HG03432 (cell line): ENCODE data around the gene STRA6.

ENCODE experiments used
- ATAC-seq: cut with Tn5 transposase; IDR thresholded peaks from one replicate; pipeline ENCODE4 v1.9.1; 2021; ENCODE audit warnings: mild to moderate bottlenecking, moderate library complexity; ENCODE audit not compliant: unreplicated experiment

The STRA6 gene

DNA sequence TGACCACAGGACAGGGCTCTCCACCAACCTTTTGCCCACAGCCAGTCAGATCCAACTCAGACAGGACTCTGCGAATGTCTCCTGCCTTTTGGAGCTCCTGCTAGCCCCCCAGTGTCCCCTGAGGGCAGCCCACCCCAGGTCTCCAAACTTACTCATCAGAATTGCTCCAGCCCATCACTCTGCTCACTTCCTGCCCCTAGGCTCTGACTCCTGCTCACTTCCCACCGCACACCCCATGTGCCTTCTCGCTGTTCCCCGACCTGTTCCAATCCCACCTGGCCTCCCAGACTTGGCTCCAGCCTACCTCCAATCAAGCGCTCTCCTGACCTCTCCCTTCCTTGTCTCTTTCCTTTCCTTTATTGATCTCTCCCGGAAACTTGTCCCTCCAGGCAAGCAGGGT is 5.9 kb upstream of the STRA6 start:
- no peak for ATAC-seq

DNA sequence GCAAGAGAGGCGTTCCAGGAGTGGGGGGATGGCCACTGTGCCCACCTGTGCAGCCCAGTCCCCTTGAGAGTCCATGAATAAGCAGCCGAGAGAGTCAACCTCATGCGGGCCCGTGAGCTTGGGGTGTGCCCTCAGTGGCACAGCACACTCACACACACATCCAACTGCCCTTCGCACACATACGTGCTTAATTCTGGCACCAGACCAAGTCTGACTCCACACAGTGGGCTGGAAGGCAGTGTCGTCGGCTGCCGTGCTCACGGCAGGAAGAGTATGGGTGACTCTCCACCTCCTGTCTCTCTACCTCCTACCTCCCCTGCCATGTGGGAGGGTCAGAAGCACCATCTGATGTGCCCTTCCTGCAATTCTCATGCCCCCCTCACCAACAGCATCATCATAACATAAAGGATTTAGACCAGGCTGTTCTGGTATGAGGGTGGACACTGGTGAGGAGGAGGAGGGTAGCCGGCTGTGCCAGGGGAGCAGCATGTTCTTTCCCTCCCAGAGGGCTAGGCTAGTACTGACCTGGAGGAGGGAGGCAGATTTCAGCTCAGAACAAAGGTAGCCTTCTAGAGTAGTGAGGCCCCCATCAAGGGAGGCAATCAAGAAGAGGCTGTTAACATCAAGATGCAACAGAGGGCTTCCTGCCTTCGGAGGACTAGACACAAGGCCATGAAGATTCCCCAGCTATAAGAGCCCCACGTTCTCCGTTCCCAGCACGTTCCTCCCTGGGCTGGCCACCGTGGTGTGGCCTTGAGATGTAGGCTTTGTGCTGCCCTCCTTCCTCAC is 5.3 kb upstream of the STRA6 start:
- ATAC-seq: no peak

DNA sequence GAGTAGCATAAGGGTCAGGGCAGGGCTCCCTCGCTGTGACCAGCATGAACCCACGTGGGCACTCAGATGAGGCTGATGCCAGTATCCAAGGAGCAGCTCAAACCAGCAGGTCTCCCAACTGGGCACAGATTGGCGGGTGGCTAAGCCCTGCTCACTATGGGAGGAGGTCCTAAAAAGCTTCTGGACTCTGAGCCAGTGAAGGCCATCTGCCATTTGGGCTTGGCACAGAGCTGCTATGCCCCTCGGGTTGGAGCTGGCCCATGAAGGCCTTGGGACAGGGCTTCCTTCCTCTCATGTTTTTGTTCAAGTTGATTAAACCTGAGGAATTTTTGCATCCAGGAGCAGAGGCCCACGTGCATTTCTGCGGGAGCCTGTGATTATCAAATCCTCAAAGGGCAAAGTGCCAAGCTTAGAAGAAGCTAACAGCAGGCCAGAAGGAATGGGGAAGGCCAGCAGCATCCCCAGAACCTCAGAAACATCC is 4.3 kb upstream of the STRA6 start:
- ATAC-seq: no peak

DNA sequence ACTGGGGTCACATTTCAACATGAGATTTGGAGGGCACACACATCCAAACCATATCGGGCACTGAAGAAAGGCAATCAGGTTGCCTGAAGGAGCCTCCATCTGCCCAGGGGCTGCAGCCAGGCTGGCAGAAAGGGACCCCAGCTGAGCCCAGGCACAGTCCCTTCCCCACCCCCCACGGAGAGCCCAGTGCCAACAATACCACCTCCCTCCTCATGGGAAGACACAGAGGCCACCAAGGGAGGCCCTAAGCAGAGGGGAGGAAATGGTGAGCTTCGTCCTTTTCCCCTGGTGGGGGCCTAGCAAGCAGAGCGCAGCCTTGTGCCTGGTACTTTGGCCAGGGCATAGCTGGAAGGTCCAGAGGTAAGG is 3.0 kb upstream of the STRA6 start:
- no peak for ATAC-seq

DNA sequence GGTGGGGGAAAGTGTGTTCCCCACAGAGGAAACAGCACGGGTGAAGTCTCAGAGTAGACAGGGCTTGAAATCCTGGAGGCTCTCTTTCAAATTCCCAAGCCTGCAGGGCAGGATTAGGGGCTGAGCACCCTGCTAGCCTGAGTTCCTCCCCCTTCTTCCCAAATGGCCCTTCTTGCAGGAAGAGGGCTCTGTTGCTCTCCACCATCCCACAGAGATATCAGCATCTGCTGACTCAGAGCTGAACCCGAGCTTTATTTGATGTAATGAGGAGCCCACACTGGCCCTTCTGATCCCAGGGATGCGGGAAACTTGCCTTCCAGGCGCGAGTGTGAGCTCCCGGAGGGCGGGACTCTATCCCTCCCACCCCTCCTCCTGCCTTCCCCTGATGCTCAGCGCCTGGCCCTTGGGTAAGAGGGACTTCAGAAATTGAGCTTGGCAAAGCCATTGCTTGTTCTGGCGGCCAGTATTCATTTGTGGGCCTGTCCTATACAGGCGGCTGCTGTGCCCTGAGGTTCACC is 1.4 kb upstream of the STRA6 start:
- no peak for ATAC-seq

DNA sequence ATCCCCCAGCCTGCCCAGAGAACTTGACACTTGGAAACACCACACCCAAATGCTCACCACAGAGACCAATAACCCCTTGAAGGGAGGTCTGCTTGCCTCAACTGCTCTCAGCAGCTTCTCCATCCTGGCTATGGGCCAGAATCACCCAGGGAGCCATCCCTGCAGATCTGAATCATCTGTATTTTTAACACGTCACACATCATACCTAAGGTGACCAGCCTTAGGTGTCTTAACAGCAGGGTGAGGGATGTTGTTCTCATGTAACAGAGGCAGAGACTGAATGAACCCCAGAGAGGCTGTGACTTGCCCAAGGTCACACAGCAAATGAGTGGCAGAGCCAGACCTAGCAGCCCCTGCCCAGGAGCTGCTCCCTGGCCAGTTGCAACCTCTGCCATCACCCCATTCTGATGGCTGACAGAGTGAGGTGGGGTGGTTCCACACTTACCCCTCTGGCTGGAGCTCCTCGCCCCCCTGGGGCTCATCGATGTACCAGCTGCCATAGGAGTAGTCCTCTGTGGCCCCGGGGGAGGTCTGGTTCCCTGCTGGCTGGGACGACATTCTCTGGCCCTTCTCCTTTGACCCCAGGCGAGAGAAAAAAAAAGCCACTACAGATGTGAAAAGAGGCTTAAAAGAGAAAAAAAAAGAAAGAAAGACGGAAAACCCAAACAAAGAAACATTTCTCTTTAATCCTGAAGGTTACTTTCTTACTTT is 722 bp downstream of the STRA6 start:
- no peak for ATAC-seq

DNA sequence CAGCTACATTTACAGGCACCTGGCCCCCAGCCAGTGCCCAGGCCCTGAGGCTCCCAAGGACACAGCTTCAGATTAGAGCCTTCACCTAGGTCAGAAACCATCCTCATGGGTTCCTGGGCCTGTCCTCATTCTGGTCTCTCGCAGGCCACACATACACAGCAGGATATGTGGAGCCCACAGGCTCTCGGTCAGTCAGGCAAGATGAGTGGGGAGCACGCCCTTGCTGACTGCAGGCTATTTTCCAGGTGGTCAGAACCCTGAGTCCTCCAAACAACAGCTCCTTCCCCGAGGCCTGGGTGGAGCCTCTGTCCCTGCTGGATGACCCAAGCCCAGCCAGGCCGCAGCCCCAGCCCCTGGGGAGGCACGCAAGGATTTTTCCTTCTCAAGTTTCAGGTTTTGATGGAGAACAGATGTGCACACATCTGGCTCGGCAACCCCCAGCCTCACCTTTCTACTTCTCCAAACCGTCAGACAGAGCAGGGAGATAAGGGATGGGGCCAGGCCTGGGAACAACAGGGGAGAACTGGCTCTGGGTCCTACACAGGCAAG is 1.6 kb downstream of the STRA6 start:
- no peak for ATAC-seq

DNA sequence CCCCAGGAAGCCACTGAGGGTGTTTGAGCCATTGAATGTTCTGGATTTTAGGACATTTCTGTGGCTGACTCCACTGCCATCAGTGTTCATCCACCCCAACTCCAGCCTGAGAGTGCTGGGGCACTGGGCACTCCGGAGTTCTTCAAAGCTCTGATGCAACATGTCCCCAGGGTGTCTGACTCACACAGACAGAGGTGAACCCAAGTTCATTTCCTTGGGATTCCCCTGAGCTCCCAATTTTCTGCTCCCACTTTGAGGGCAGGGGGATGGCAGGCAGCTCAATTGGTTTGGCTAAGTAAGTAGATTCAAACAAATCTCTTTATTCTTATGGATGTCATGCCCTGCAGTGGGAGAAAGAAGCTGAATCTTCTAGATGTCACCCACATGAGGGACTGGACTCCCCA is 2.2 kb downstream of the STRA6 start:
- no peak for ATAC-seq

DNA sequence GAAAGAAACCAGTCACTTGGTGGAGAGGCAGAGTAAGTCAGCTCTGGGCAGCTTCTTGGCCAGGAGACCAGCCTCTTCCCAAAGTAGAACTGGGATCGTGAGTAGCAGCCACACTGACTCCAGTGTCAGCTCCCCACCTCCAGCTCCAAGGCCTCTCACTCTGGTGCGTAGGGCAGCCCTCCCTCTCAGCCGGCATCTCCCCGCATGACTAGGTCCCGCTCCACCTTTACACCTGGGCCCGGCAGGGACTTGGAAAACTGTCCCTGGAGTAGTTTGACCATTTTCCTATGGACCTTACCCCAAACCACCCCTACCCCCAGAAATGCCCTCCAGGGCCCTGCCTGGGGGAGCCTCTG is 3.3 kb downstream of the STRA6 start:
- ATAC-seq: no peak

DNA sequence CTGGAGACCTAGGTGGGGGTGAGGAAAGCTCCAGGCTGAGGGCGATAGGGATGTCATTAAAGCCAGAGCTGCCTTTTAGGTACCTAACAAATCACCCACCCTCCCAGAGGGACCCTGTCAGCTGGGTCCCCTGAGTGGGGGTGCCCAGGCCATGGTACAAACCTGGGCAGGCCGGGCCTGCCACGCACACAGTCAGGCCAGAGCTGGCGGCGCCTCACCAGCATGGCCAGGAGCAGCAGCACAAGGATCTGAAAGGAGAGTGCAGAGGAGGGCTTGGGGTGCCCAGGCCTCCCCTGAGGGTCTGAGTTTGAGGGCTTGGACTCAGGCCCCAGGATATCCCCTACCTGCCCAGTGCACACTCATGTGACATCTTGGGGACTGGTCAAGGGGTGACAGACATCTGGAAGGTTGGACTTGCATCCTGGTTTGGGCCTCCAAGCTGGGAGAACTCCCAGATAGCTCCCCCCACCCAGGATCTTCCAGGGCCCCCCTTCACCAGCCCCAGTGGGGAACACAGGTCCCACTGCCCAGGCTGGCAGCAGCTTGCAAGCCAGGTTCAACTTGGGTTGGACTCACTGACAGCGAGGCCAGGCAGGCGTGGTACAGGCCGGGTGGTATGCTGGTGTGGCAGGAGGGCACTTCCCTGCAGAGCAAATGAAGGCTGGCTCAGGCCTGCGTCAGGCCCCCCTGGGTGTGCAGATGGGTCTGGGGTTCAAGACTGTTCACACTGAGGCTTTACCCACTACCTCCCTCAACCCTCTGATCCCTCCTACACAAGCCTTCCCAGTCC is 5.2 kb downstream of the STRA6 start:
- ATAC-seq: no peak

DNA sequence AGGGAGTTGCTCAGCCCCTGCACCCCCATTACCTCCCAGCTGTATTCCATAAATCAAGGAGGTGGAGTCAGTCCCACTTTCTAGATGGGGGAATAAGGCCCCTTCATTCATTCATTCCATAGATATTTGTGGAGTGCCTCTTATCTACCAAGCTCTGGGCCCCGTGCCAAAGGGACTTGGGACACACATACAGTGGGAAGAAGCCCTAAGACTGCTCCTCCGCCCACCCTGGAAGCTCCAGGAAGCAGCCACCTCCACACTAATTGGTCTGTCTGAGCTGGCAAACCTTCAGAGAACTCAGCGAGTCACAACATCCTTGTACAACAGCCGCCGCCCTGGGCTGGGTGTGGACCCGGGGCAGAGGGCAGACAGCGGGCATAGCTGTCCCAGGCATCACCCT is 6.4 kb downstream of the STRA6 start:
- ATAC-seq: no peak

DNA sequence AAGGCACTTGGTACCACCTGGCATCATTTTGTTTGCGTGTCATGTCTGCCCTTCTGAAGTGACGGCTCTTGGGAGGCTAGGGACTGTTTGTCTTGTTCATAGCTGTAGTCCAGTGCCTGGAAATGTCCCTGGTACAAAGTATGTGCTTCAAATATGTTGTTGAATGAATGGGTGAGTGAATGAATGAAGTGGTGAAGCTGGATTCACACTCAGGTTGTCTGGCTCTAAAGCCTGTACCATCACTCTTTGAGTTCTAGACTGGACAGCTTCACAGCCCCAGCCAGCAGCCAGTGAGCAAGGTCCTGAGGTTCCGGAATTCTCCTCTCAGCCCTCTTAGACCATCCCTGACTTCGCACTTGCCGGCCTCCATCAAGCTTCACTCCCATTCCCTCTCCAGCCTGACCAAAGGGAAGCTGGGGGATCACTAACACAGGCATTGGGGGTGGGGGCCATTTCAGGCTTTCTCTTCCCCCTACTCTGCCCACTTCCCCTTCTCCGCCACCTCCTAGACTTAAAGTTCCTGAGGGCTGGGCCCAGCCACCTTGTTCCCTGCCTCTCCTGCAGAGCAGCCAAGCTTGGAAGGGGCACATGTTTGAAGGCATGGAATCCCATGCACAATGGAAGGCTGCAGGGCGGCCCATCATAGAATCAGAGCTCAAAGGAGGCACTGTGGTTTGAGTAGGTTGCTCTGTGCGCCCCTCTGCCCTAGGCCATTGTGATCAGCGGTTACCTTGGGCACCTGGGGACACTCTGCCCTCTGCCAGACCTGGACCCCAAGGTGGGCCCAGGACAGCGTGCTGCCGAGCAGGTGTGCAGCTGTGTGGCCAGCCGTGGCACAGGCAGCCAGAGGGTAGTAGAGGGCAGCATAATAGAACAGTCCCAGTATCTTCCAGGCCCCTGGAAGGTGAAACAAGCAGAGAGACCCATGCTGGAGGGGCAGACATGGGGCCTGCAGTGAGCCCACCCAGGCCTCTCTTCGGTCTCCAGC is 7.7 kb downstream of the STRA6 start:
- ATAC-seq: no peak

DNA sequence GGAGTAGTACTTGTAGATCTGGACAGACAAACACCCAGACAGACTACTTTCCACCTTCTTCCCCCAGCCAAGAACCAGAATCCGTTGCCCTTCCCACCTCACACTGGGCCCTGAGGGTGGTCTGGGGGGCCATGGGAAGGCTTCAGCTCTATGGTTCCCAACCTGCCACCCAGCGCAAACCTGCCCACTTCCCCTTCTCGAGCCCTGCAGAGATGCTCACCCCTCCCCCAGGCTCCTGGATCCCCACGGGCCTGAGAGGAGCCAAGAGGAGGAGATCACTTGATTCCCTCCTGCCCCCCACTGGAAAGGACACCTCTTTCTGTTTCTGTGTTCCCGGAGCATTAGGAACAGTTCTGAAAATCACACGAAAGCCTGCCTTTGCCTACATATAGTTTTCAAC is 8.7 kb downstream of the STRA6 start:
- ATAC-seq: no peak

DNA sequence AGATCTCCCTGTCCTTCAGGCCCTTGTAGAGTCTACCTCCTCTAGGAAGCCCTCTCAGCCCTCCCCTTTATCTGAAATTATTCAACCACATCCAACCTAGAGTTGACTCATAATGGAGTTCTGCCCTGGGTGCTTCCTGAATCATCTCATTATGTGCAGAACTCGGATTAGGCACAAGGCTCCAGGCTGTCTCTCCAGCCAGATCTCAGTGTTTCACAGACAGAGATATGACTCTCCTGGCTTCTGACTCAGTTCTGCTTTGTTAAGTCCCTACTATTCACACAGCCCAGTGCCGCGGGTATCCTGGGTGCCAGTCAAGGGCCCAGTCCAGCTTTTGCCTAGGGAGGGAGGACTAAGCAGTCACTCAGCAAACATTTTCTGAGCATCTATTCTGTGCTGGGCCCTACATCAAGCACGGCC is 9.3 kb downstream of the STRA6 start:
- peak; percentile 42 for ATAC-seq

DNA sequence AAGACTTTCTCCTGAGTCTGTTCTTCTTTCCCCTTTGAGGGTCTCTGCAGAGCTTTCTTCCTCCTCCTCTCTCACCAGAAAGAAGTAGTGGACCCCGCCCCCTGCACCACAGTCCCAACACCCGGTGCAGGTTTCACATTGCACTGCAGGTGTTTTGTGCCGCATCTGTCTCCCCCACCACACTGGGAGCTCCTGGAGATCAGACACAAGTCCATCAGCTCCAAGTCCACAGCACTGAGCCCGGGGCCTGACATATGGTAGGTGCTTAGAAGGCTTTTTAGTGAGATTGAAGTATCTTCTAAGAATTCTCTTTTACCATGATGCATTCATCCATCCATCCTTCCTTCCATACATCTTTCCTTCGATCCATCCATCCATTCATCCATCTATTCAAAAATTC is 9.8 kb downstream of the STRA6 start:
- ATAC-seq: no peak

DNA sequence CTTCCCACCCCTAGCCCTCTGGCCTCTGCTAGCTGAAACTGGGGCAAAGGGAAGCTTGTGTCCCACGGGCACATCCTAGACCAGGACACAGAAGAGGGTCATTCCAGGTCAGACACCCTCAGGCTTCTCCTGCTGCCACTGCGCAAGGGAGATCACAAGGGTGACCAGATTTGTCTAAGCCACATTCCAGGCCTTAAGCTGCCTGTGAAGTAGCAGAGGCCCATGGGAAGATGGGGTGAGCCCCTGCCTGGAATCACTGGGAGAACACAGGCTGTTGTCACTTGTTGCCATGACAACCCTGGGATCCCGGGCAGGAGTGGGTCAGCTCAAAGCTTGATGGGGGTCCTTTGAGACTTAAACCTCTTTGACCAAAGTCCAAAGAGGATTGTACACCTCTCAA is 10.8 kb downstream of the STRA6 start:
- ATAC-seq: no peak

DNA sequence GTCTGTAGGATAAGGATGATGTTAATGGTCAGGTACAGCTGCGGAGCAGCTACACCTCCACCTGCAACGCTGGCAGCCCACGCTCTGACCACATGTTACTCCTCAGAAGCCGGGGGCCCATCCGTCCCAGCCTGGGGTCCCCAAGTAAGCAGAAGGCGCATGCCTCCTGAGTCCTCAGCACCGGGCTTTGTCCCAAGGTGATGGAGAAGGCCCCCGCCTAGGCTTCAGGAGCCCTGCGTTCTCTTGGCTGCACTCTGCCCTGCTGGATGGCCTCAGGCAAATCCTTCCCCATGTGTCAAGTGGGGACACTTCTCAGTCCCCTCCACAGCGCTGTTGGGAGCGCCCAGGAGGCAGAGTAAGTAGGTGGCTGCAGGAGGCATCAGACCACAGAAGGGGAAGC is 14.4 kb downstream of the STRA6 start:
- ATAC-seq: no peak

DNA sequence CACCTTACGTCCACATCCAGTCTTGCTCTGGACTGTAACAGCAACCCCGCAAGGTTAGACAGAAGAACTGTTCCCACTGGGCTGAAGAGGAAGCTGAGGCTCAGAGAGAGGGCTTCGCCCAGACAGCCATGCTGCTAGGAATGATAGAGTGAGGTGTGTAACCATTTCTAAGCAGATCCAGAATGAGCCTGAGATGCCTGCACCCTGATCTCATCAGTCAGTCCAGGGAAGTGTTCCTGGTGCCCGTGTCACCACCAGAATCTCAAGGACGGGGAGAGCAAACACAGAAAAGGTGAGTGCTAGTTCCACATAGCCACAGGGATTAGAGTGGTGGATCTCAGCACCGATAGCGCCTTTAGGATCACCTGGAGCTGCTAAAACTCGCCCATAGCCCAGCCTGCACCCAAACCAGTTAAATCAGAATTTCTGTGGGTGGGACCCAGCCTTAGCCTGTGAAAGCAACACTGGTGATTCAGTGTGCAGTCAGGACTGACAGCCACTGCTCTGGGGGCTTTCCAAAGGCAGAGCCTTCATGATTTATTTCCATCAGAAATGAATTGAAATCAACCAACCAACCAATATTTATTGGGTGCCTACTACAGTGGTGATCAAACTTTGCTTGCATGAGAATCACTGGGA is 16.8 kb downstream of the STRA6 start:
- ATAC-seq: no peak

DNA sequence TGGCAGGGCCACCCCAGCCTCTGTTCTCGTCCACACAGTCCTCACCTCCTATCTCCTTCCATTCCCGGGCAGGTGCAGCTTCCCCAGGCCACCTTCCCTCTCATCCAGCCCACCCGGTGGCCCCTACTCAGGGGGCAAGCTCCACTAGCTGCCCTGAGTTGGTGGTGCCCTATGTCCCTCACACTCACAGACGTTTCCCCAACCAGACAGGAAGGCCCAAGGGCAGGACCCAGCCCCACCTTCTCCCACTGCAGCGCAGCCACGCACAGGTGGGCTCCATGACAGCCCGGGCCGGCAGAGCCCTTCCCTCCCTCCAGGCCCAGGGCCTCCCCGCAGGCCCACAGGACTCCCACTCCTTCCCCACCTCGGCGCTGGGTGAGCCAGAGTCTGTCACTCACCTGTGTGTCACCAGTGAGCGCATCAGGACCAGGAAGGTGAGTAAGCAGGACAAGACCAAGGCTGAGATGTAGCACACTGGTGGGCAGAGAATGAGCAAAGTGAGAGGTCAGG is 17.9 kb downstream of the STRA6 start:
- no peak for ATAC-seq
